HepG2 (cell line): Measurements from ENCODE around the gene CCL23. TPM values are rescaled to one million over a fixed set of nuclear protein-coding genes. Genes with fewer than 3 reads are reported as not detected.
A peak's percentile ranks its signal among the peaks of the same experiment; 100 is the strongest.

Experiments used
- BORCS8-MEF2B ChIP-seq: sonication (generic); formaldehyde crosslinking; IDR thresholded peaks from 2 replicates; pipeline ENCODE4 v1.8.0; 2022; ENCODE audit warnings: mild to moderate bottlenecking, missing genetic modification reagents
- CREB1 ChIP-seq, 2 experiments: fragments of 450-650 bp in 1 of 2; IDR thresholded peaks; 2 replicates each; pipeline ENCODE4 v1.6.1; 2016 to 2017; ENCODE audit warnings: control low read depth in 1 of 2, mild to moderate bottlenecking in 1 of 2, missing compliant biosample characterization in 1 of 2, missing genetic modification characterization in 1 of 2
- DNMT3B ChIP-seq: conservative IDR thresholded peaks from 2 replicates; pipeline ENCODE4 v1.6.1; 2016; ENCODE audit warnings: missing biosample characterization, control low read depth
- FOXK2 ChIP-seq: fragments of 450-650 bp; IDR thresholded peaks from 2 replicates; pipeline ENCODE4 v1.6.1; 2016
- HNRNPL ChIP-seq: fragments of 200-400 bp; formaldehyde crosslinking; IDR thresholded peaks from 2 replicates; pipeline ENCODE4 v1.6.1; 2017; ENCODE audit warnings: mild to moderate bottlenecking, low read depth, low read length
- NFE2 ChIP-seq: sonication (generic); formaldehyde crosslinking; IDR thresholded peaks from 2 replicates; pipeline ENCODE4 v1.4.0; 2020; ENCODE audit warnings: missing genetic modification reagents
- NFIC ChIP-seq: IDR thresholded peaks from 2 replicates; pipeline ENCODE4 v1.6.1; 2012; ENCODE audit warnings: mild to moderate bottlenecking, low read length, inconsistent platforms
- RAD51 ChIP-seq: fragments of 450-650 bp; IDR thresholded peaks from 2 replicates; pipeline ENCODE4 v1.6.1; 2016; ENCODE audit warnings: borderline replicate concordance
- RFXANK ChIP-seq: IDR thresholded peaks from 2 replicates; pipeline ENCODE4 v1.6.1; 2016
- SRF ChIP-seq: IDR thresholded peaks from 2 replicates; pipeline ENCODE4 v1.6.1; 2011; ENCODE audit warnings: mild to moderate bottlenecking, low read depth, low read length, moderate library complexity
- STAG1 ChIP-seq: sonication (generic); formaldehyde crosslinking; IDR thresholded peaks from 2 replicates; pipeline ENCODE4 v1.4.0; 2020; ENCODE audit warnings: missing genetic modification reagents
- ZBTB7A ChIP-seq: sonication (generic); formaldehyde crosslinking; IDR thresholded peaks from 2 replicates; pipeline ENCODE4 v1.8.0; 2022; ENCODE audit warnings: mild to moderate bottlenecking, missing genetic modification reagents
- ZNF136 ChIP-seq: sonication (generic); formaldehyde crosslinking; IDR thresholded peaks from 2 replicates; pipeline ENCODE4 v1.8.1; 2022; ENCODE audit warnings: low read depth, mild to moderate bottlenecking, moderate library complexity, missing genetic modification reagents
- ZNF225 ChIP-seq: sonication (generic); formaldehyde crosslinking; IDR thresholded peaks from 2 replicates; pipeline ENCODE4 v1.4.0; 2020; ENCODE audit warnings: mild to moderate bottlenecking, missing genetic modification reagents
- ZNF44 ChIP-seq: sonication (generic); formaldehyde crosslinking; IDR thresholded peaks from 2 replicates; pipeline ENCODE4 v1.5.1; 2020; ENCODE audit warnings: mild to moderate bottlenecking, missing genetic modification reagents
- ZNF501 ChIP-seq: sonication (generic); formaldehyde crosslinking; IDR thresholded peaks from 2 replicates; pipeline ENCODE4 v1.5.1; 2020; ENCODE audit warnings: mild to moderate bottlenecking, moderate library complexity, missing genetic modification reagents
- ZNF543 ChIP-seq: sonication (generic); formaldehyde crosslinking; IDR thresholded peaks from 2 replicates; pipeline ENCODE4 v1.4.0; 2020; ENCODE audit warnings: mild to moderate bottlenecking, missing genetic modification reagents
- ZNF570 ChIP-seq: sonication (generic); formaldehyde crosslinking; IDR thresholded peaks from 2 replicates; pipeline ENCODE4 v1.4.0; 2020; ENCODE audit warnings: mild to moderate bottlenecking, missing genetic modification reagents, borderline replicate concordance
- polyA plus RNA-seq, 8 experiments: library from polyadenylated mRNA; depleted of rRNA in 3 of 8; stranded (reverse) in 7 of 8; unstranded in 1 of 8; fragments of >200 nt; fragmentation: Illumina TruSeq in 4 of 8; extraction: Trizol in 4 of 8; gene quantifications; 2 replicates each; pipeline versions ENCODE4 v1.2.1 to v1.2.3, GENCODE V29; 2011 to 2016; ENCODE audit warnings: low read depth in 4 of 8, missing spikeins in 1 of 8, mixed read lengths in 1 of 8; ENCODE audit not compliant: insufficient read depth in 1 of 8
- total RNA-seq, 5 experiments: library from RNA; depleted of rRNA; stranded (reverse); fragments of >200 nt; fragmentation: Illumina TruSeq; extraction: Trizol; gene quantifications; 2 replicates each; pipeline ENCODE4 v1.2.3, GENCODE V29; 2016; ENCODE audit warnings: low read depth in 1 of 5
- TF ChIP-seq, protein P1 (sequence below), 2 experiments: IDR thresholded peaks; 2 replicates each; pipeline ENCODE4 v1.6.1; 2011 to 2012; ENCODE audit warnings: low read length in 2 of 2, borderline replicate concordance in 1 of 2, low read depth in 1 of 2, mild to moderate bottlenecking in 1 of 2, moderate library complexity in 1 of 2
- TF ChIP-seq, protein P2 (sequence below): IDR thresholded peaks from 2 replicates; pipeline ENCODE4 v1.6.1; 2016; ENCODE audit warnings: missing compliant biosample characterization, missing genetic modification reagents, borderline replicate concordance
- TF ChIP-seq, protein P3 (sequence below): sonication (generic); formaldehyde crosslinking; conservative IDR thresholded peaks from 2 replicates; pipeline ENCODE4 v1.5.0; 2020; ENCODE audit warnings: missing genetic modification reagents
- TF ChIP-seq, protein P4 (sequence below): sonication (generic); formaldehyde crosslinking; IDR thresholded peaks from 2 replicates; pipeline ENCODE4 v1.9.0; 2021; ENCODE audit warnings: missing genetic modification reagents, mild to moderate bottlenecking, borderline replicate concordance
- TF ChIP-seq, protein P5 (sequence below): sonication (generic); formaldehyde crosslinking; IDR thresholded peaks from 2 replicates; pipeline ENCODE4 v1.8.0; 2022; ENCODE audit warnings: missing genetic modification reagents, low read depth, mild to moderate bottlenecking, borderline replicate concordance

The CCL23 gene
- total and polyA plus RNA-seq, 2 of the 13 experiments (the other 11 are each of a cell fraction or from before 2014, with no cell fraction given): not detected

DNA sequence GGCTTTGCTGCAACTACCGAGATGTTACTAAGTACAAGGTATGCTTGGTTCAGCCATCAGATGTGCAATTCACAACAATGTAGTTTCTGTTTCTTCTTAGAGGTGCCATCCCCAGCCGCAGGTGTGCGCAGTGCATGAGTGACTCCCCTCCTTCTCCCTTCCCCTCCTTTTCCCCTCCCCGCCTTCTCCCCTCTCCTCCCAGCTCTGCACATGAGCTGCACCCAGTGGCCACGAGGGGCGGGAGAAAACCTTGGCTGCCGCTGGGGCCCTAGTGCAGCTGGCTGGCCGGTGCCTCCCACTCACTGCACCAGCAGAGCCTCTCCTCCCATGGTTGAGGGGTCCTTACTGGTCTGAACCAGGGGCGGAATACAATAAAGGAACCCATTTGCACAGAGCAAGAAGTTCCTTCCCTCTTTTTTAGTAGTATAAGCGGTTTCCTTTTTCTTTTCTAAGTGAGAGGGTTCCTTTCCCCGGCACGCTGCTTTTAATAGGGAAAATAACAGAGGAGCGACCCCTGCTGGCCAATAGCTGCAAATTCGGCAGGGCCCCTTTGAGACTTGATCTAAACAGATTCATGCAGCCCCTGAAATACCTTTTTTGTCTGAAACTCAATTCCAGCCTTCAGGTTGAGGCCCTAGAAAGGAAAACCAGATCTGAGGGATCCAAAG is 8.6 kb downstream of the CCL23 start (continued):
- TF ChIP-seq ZNF501 (CRISPR knock-in tag) (no peak), FOXK2 (no peak), SRF (no peak), ZNF136 (CRISPR knock-in tag) (no peak), STAG1 (CRISPR knock-in tag) (peak; percentile 74), BORCS8-MEF2B (no peak), ZNF44 (CRISPR knock-in tag) (no peak), ZNF570 (no peak), NFE2 (CRISPR knock-in tag) (no peak), CREB1 (IDR thresholded peaks at IDR 0.05) (no peak), CREB1 (CRISPR knock-in tag; IDR thresholded peaks at IDR 0.05) (no peak), ZBTB7A (CRISPR knock-in tag) (no peak), ZNF225 (CRISPR knock-in tag) (no peak), ZNF543 (CRISPR knock-in tag) (no peak), RFXANK (CRISPR knock-in tag) (no peak), RAD51 (no peak), HNRNPL (no peak), NFIC (no peak), DNMT3B (CRISPR knock-in tag) (no peak)
- TF ChIP-seq, protein P1, sequence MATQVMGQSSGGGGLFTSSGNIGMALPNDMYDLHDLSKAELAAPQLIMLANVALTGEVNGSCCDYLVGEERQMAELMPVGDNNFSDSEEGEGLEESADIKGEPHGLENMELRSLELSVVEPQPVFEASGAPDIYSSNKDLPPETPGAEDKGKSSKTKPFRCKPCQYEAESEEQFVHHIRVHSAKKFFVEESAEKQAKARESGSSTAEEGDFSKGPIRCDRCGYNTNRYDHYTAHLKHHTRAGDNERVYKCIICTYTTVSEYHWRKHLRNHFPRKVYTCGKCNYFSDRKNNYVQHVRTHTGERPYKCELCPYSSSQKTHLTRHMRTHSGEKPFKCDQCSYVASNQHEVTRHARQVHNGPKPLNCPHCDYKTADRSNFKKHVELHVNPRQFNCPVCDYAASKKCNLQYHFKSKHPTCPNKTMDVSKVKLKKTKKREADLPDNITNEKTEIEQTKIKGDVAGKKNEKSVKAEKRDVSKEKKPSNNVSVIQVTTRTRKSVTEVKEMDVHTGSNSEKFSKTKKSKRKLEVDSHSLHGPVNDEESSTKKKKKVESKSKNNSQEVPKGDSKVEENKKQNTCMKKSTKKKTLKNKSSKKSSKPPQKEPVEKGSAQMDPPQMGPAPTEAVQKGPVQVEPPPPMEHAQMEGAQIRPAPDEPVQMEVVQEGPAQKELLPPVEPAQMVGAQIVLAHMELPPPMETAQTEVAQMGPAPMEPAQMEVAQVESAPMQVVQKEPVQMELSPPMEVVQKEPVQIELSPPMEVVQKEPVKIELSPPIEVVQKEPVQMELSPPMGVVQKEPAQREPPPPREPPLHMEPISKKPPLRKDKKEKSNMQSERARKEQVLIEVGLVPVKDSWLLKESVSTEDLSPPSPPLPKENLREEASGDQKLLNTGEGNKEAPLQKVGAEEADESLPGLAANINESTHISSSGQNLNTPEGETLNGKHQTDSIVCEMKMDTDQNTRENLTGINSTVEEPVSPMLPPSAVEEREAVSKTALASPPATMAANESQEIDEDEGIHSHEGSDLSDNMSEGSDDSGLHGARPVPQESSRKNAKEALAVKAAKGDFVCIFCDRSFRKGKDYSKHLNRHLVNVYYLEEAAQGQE (IDR thresholded peaks at IDR 0.05; ENCODE audit: borderline replicate concordance in 1 of 2, low read depth in 1 of 2, low read length in 2 of 2): no peak
- TF ChIP-seq, protein P2, sequence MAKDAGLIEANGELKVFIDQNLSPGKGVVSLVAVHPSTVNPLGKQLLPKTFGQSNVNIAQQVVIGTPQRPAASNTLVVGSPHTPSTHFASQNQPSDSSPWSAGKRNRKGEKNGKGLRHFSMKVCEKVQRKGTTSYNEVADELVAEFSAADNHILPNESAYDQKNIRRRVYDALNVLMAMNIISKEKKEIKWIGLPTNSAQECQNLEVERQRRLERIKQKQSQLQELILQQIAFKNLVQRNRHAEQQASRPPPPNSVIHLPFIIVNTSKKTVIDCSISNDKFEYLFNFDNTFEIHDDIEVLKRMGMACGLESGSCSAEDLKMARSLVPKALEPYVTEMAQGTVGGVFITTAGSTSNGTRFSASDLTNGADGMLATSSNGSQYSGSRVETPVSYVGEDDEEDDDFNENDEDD (CRISPR knock-in tag): no peak; the same call in 1 of the 2 replicates
- TF ChIP-seq, protein P3, sequence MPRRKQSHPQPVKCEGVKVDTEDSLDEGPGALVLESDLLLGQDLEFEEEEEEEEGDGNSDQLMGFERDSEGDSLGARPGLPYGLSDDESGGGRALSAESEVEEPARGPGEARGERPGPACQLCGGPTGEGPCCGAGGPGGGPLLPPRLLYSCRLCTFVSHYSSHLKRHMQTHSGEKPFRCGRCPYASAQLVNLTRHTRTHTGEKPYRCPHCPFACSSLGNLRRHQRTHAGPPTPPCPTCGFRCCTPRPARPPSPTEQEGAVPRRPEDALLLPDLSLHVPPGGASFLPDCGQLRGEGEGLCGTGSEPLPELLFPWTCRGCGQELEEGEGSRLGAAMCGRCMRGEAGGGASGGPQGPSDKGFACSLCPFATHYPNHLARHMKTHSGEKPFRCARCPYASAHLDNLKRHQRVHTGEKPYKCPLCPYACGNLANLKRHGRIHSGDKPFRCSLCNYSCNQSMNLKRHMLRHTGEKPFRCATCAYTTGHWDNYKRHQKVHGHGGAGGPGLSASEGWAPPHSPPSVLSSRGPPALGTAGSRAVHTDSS (CRISPR knock-in tag): no peak
- TF ChIP-seq, protein P4, sequence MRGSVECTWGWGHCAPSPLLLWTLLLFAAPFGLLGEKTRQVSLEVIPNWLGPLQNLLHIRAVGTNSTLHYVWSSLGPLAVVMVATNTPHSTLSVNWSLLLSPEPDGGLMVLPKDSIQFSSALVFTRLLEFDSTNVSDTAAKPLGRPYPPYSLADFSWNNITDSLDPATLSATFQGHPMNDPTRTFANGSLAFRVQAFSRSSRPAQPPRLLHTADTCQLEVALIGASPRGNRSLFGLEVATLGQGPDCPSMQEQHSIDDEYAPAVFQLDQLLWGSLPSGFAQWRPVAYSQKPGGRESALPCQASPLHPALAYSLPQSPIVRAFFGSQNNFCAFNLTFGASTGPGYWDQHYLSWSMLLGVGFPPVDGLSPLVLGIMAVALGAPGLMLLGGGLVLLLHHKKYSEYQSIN (CRISPR knock-in tag): no peak
- TF ChIP-seq, protein P5, sequence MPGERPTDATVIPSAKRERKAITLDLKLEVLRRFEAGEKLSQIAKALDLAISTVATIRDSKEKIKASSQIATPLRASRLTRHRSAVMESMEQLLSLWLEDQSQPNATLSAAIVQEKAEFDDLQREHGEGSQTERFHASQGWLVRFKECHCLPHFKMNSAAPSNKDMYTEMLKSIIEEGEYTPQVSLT: no peak
